ENCODE data around the gene UBE2U. TPM values are rescaled to one million over a fixed set of nuclear protein-coding genes. Genes with fewer than 3 reads are reported as not detected.

The UBE2U gene
- not detected for total RNA-seq
- not detected for polyA plus RNA-seq
- long read RNA-seq, donor 1: 0 reads
- long read RNA-seq, donor 2: 0 reads
- long read RNA-seq, donor 3: 0 reads

DNA sequence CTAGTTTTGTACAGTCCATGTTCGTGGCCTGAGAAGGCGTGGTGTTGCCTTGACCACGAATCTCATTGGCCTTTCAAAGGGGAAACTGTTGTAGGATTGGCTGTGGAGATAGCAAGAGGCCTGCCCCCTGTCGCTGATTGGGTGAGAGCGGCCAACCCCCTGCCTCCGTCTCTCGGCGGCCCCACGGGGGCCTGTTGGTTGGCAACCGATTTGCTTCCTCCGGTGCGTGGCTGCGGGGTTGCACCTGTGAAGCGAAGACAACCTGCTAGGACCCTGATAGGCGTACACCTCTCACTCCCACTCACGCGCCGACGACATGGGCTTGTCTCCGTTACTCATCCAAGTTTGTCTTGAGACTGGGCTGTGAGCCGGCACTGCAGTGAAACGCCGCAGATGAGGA, at the start of gene UBE2U:
Gene UBE2U, plus strand, starts transcription at position 204 of the 400 bp plus-strand sequence. CDS start 428 bp downstream, outside the sequence.
- DNase-seq: no peak
- H3K36me3 ChIP-seq: no peaks in the 10 kb centered on the region
- H3K4me3 ChIP-seq: no peak within 1 kb of the TSS
- WGBS, 3 donors: 95 to 98% (median 96%) methylated on average over 23 of the region's 23 CpGs
- no peak within 1 kb of the TSS for H3K27ac ChIP-seq
- H3K9me3 ChIP-seq: no peaks in the 10 kb centered on the region
- TF ChIP-seq CTCF (IDR thresholded peaks at IDR 0.05): no peak
- no peak for TF ChIP-seq POLR2A (IDR thresholded peaks at IDR 0.05)
- no peak for TF ChIP-seq EP300 (IDR thresholded peaks at IDR 0.05)
- intact Hi-C loops (cut with DNase I): no loop called here
- no peaks in the 10 kb centered on the region for H3K4me1 ChIP-seq (ENCODE audit: insufficient read depth)
- no peaks in the 10 kb centered on the region for H3K27me3 ChIP-seq

DNA sequence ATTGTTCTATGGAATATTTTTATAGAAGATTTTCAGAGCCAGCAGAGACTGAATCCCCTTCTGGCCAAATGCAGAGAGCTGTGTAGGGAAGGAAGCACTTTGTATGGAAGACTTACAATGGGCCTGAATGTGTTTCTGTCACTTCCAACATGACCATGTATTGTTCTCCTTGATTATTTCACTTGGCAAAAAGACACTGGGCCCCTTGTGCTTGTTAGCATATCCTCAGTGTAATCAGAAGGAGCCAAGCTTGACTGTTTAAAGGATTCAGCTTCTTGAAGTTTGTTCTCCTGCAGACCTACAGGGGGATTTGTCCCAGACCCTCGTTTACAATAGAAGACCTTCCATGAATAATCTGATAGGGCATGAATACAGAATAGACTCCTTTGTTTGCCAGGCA, 48.1 kb upstream of the UBE2U start:
- Histone ChIP-seq H3K27ac (no peak overlapping the region), H3K9me3 (no peaks in the 10 kb centered on the region), H3K4me3 (no peak overlapping the region), H3K4me1 (ENCODE audit: insufficient read depth) (no peaks in the 10 kb centered on the region), H3K27me3 (no peaks in the 10 kb centered on the region), H3K36me3 (no peaks in the 10 kb centered on the region)
- no peak for DNase-seq
- intact Hi-C loops (cut with DNase I): no loop called here
- TF ChIP-seq POLR2A (IDR thresholded peaks at IDR 0.05): no peak
- WGBS, 3 donors: 76 to 80% (median 78%) methylated on average over 1 of the region's 1 CpG

- no peak overlapping the region for H3K4me3 ChIP-seq
- H3K4me1 ChIP-seq (ENCODE audit: insufficient read depth): no peaks in the 10 kb centered on the region
- intact Hi-C loops (cut with DNase I): no loop called here
- 22 to 31% (median 23%) methylated on average over 1 of the region's 1 CpG for whole genome bisulfite sequencing, 3 donors
- H3K9me3 ChIP-seq: no peaks in the 10 kb centered on the region
- H3K27me3 ChIP-seq: no peaks in the 10 kb centered on the region
- H3K27ac ChIP-seq: no peak overlapping the region
- DNase-seq: no peak
- TF ChIP-seq POLR2A (IDR thresholded peaks at IDR 0.05): no peak
- TF ChIP-seq CTCF (IDR thresholded peaks at IDR 0.05): no peak
- H3K36me3 ChIP-seq: no peaks in the 10 kb centered on the region
These were observed 42.0 kb upstream of the UBE2U start for GRCh38 chr1:64161357-64161941.

GRCh38 chr1:64162151-64162550, 41.3 kb upstream of the UBE2U start:
- Histone ChIP-seq H3K27me3 (no peaks in the 10 kb centered on the region), H3K36me3 (no peaks in the 10 kb centered on the region), H3K27ac (no peak overlapping the region), H3K9me3 (no peaks in the 10 kb centered on the region), H3K4me3 (no peak overlapping the region), H3K4me1 (ENCODE audit: insufficient read depth) (no peaks in the 10 kb centered on the region)
- TF ChIP-seq EP300 (IDR thresholded peaks at IDR 0.05): no peak
- no peak for TF ChIP-seq POLR2A (IDR thresholded peaks at IDR 0.05)
- TF ChIP-seq CTCF (IDR thresholded peaks at IDR 0.05): no peak
- intact Hi-C loops (cut with DNase I): no loop called here
- no peak for DNase-seq
- WGBS, 3 donors: 88 to 89% (median 88%) methylated on average over 6 of the region's 6 CpGs

DNA sequence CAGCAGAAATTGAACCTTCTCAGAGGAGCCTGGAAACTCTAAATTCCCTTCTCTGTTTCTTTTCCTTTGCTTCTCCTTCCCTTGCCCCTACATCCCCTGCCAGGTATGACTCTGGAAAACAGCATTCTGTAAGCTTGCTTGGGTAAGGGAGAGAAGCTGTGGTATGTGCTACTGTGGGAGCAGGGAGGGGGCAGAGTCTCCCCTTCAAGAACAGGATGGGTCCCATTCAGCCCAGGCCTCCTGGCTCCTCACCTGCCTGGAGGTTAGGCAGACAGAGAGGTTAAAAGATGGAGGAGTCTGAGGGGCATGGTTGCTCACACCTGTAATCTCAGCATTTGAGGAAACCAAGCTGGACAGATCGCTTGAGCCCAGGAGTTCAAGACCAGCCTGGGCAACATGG, 40.6 kb upstream of the UBE2U start:
- Histone ChIP-seq H3K9me3 (no peaks in the 10 kb centered on the region), H3K4me3 (no peak overlapping the region), H3K27ac (no peak overlapping the region), H3K36me3 (no peaks in the 10 kb centered on the region), H3K27me3 (no peaks in the 10 kb centered on the region), H3K4me1 (ENCODE audit: insufficient read depth) (no peaks in the 10 kb centered on the region)
- 91 to 97% (median 93%) methylated on average over 1 of the region's 1 CpG for WGBS, 3 donors
- intact Hi-C loops (cut with DNase I): no loop called here
- no peak for TF ChIP-seq POLR2A (IDR thresholded peaks at IDR 0.05)
- no peak for TF ChIP-seq CTCF (IDR thresholded peaks at IDR 0.05)
- no peak for TF ChIP-seq EP300 (IDR thresholded peaks at IDR 0.05)
- DNase-seq: no peak

Measured in ovary (tissue), 10 donors.